K562 (cell line): ENCODE data around the gene LIMS2. TPM values are rescaled to one million over a fixed set of nuclear protein-coding genes. Genes with fewer than 3 reads are reported as not detected.

ENCODE experiments used
- BHLHE40 ChIP-seq: IDR thresholded peaks from 2 replicates; pipeline ENCODE4 v1.6.1; 2011; ENCODE audit warnings: low read length, improper control_type of control experiment
- KLF16 ChIP-seq: IDR thresholded peaks from 2 replicates; pipeline ENCODE4 v1.6.1; 2016; ENCODE audit warnings: antibody characterized with exemption
- MYC ChIP-seq, 2 experiments: fragments of 250-450 bp in 1 of 2; sonication (Bioruptor Pico) in 1 of 2; IDR thresholded peaks; 2 replicates each; pipeline versions ENCODE4 v1.5.1 to v1.6.1; 2012 to 2021; ENCODE audit warnings: low read depth in 2 of 2, borderline replicate concordance in 1 of 2, improper control_type of control experiment in 1 of 2, low read length in 1 of 2, mild to moderate bottlenecking in 1 of 2, moderate library complexity in 1 of 2
- RAD21 ChIP-seq, 2 experiments: fragments of 250-450 bp in 1 of 2; fragments of 450-650 bp in 1 of 2; sonication (Bioruptor Pico) in 1 of 2; formaldehyde crosslinking in 1 of 2; IDR thresholded peaks in 1 of 2; conservative IDR thresholded peaks in 1 of 2; 2 replicates each; pipeline versions ENCODE4 v1.4.0 to v1.8.0; 2020 to 2022; ENCODE audit warnings: mild to moderate bottlenecking in 2 of 2, moderate library complexity in 1 of 2
- REST ChIP-seq, 2 experiments: fragments of 450-650 bp; formaldehyde crosslinking in 1 of 2; IDR thresholded peaks; 2 replicates each; pipeline versions ENCODE4 v1.4.0 to v1.6.1; 2014 to 2020; ENCODE audit warnings: mild to moderate bottlenecking in 2 of 2, borderline replicate concordance in 1 of 2, low read depth in 1 of 2
- STAG1 ChIP-seq: sonication (generic); formaldehyde crosslinking; IDR thresholded peaks from 2 replicates; pipeline ENCODE4 v1.5.0; 2020; ENCODE audit warnings: missing genetic modification reagents, borderline replicate concordance
- ZBTB7A ChIP-seq: IDR thresholded peaks from 2 replicates; pipeline ENCODE4 v1.6.1; 2011; ENCODE audit warnings: low read depth, mild to moderate bottlenecking, low read length, moderate library complexity, borderline replicate concordance; ENCODE audit not compliant: control insufficient read depth
- polyA plus RNA-seq, 8 experiments: library from polyadenylated mRNA; depleted of rRNA in 4 of 8; stranded (reverse) in 5 of 8; unstranded in 3 of 8; fragments of >200 nt; fragmentation: Nextera tagmentation in 2 of 8; fragmentation: Illumina TruSeq in 1 of 8; extraction: Ambion mirVana in 2 of 8; extraction: Trizol in 1 of 8; gene quantifications; 2 replicates each; pipeline versions ENCODE4 v1.2.1 to v1.2.3, GENCODE V29; 2011 to 2014; ENCODE audit warnings: inconsistent platforms in 1 of 8, missing spikeins in 1 of 8
- total RNA-seq, 7 experiments: library from RNA; depleted of rRNA in 6 of 7; stranded (reverse); fragments of >200 nt in 6 of 7; fragmentation: Illumina TruSeq in 2 of 7; extraction: Trizol in 2 of 7; gene quantifications; 2 replicates each; pipeline versions ENCODE4 v1.2.1 to v1.2.3, GENCODE V29; 2011 to 2021; ENCODE audit warnings: low replicate concordance in 1 of 7

Gene LIMS2
- total and polyA plus RNA-seq, 9 of the 15 experiments (the other 6 are each of a cell fraction or from before 2014, with no cell fraction given) = 0.04 to 0.22 TPM; not detected in 7

DNA sequence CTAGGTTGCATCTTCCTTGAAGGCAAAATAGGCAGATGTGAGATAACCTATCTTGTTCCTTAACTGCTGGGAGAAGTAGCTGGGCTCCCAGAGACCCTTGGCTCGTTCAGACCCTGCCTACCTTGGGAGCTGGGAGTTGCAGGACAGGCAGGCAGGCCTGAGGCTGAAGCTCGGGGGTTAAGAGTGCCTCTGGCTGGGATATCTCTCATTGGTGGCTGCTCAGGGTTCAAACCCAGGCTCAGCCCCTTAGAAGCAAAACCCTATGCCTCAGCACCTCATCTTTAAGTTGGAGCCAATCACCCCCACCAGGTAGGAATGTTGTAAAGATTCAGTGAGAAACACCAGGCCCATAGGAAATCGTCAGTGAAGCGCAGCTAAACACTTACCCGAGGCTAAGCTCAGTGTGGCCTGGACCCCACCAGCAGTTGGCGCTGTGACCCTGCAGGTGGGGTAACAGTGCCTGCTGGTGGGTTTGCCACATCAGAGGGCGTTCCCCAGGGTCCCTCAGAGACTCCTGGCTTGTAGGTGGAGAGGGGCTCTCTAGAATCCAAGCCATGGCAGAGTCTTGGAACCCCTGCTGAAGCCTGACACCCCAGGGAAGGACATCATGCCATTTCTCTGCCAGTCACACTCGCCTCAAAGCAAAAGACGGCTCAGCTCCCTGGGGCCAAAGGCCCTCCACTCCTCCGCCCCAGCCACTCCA, 84.0 kb downstream of the LIMS2 start (continued):
- peak; percentile 80 for TF ChIP-seq STAG1 (CRISPR knock-in tag)
- TF ChIP-seq RAD21 (CRISPR knock-in tag; conservative IDR thresholded peaks at IDR 0.05 in 1 of 2, IDR thresholded peaks at IDR 0.05 in 1 of 2) = peak; percentile 75 to 94
- TF ChIP-seq MYC (IDR thresholded peaks at IDR 0.05; ENCODE audit: low read depth, low read length) = peak; percentile 45; the same call in 1 of the 2 replicates
- TF ChIP-seq MYC (CRISPR knock-in tag; IDR thresholded peaks at IDR 0.05; ENCODE audit: borderline replicate concordance, low read depth) = no peak
- 0 out of 2 replicates have a peak, but pooled peaks have one; percentile 22 for TF ChIP-seq BHLHE40
- peak; percentile 74 for TF ChIP-seq REST (IDR thresholded peaks at IDR 0.05; ENCODE audit: borderline replicate concordance)
- TF ChIP-seq REST (CRISPR knock-in tag; IDR thresholded peaks at IDR 0.05; ENCODE audit: low read depth) = no peak
- TF ChIP-seq ZBTB7A = peak; percentile 58; the same call in 1 of the 2 replicates
- TF ChIP-seq KLF16 = 0 out of 2 replicates have a peak, but pooled peaks have one; percentile 29
